ENCODE results near the gene DFFB. TPM values are rescaled to one million over a fixed set of nuclear protein-coding genes. Genes with fewer than 3 reads are reported as not detected.

Gene DFFB
- polyA plus RNA-seq, 3 donors = 5.9 to 14.7 (median 6.6) TPM

- H3K9me3 Mint-ChIP-seq = peaks cover 0 to 2% (median 0%) of the 10 kb centered on the region in 7 donors
- no peak overlapping the region for H3K4me3 ChIP-seq (replicated peaks in 1 of 3; ENCODE audit: low read depth in 2 of 3, low read length in 3 of 3)
- no peak overlapping the region for H3K9ac ChIP-seq (ENCODE audit: insufficient read depth, low read length, poor library complexity, severe bottlenecking)
- no peaks in the 10 kb centered on the region for H4K20me1 ChIP-seq (ENCODE audit: insufficient read depth, low read length)
- H3K4me3 Mint-ChIP-seq = no peak overlapping the region
- H3K9me3 ChIP-seq (replicated peaks in 1 of 2; ENCODE audit: control insufficient read depth in 1 of 2, insufficient read depth in 1 of 2, low read length in 2 of 2) = no peaks in the 10 kb centered on the region
- no peak overlapping the region for H3K27ac ChIP-seq (ENCODE audit: low read depth in 1 of 2, low read length in 2 of 2)
- 69% methylated on average over 3 of the region's 7 CpGs for WGBS (ENCODE audit: insufficient coverage)
- DNase-seq = no peak
- H3K36me3 ChIP-seq (replicated peaks in 1 of 2; ENCODE audit: control insufficient read depth in 1 of 2, insufficient read depth in 2 of 2, low read length in 2 of 2) = no peaks in the 10 kb centered on the region
- no peak for TF ChIP-seq CTCF (IDR thresholded peaks at IDR 0.05)
- no peaks in the 10 kb centered on the region for H3K79me2 ChIP-seq (ENCODE audit: insufficient read depth, low read length)
- intact Hi-C loops (cut with micrococcal nuclease) = loop anchor here (10.0 kb wide), 3 partner anchors 135 to 1835 kb away; partner anchors contain the start of genes SMIM1 (in 1 of the 2) and TPRG1L (in 1 of the 2)
- peaks cover 2% of the 10 kb centered on the region in 2 donors for H3K36me3 Mint-ChIP-seq
- H3K27me3 Mint-ChIP-seq (ENCODE audit: low read depth in 3 of 3) = peaks cover 23 to 32% (median 27%) of the 10 kb centered on the region in 3 donors
- peaks cover 21% of the 10 kb centered on the region for H3K4me1 Mint-ChIP-seq
- H3K4me1 ChIP-seq (ENCODE audit: control insufficient read depth in 1 of 2, insufficient read depth in 2 of 2, low read length in 2 of 2) = peaks cover 12 to 14% of the 10 kb centered on the region in 2 donors
- no peak overlapping the region for H3K4me2 ChIP-seq (replicated peaks; ENCODE audit: extremely low read depth, low read length, poor library complexity, severe bottlenecking)
- H3K27me3 ChIP-seq (ENCODE audit: control insufficient read depth in 2 of 2, insufficient read depth in 2 of 2, low read length in 2 of 2) = peaks cover 0 to 11% of the 10 kb centered on the region in 2 donors
- H3K27ac Mint-ChIP-seq = no peak overlapping the region
- H2AFZ ChIP-seq (ENCODE audit: insufficient read depth, low read depth, low read length, poor library complexity, severe bottlenecking) = no peak overlapping the region
Measured at GRCh38 chr1:3909615-3910014, 52.3 kb downstream of the DFFB start.

GRCh38 chr1:3910049-3910731 lies 52.9 kb downstream of the DFFB start:
- no peaks in the 10 kb centered on the region for H3K79me2 ChIP-seq (ENCODE audit: insufficient read depth, low read length)
- no peak overlapping the region for H3K27ac Mint-ChIP-seq
- DNase-seq = no peak
- no peak overlapping the region for H3K9ac ChIP-seq (ENCODE audit: insufficient read depth, low read length, poor library complexity, severe bottlenecking)
- intact Hi-C loops (cut with micrococcal nuclease) = loop anchor here in 1 of 2 donors (10.0 kb wide), 1 partner anchor 1835 kb away; no protein-coding TSS in a partner anchor
- H3K4me1 ChIP-seq (ENCODE audit: control insufficient read depth in 1 of 2, insufficient read depth in 2 of 2, low read length in 2 of 2) = peaks cover 12 to 14% of the 10 kb centered on the region in 2 donors
- no peak overlapping the region for H3K4me3 ChIP-seq (replicated peaks in 1 of 3; ENCODE audit: low read depth in 2 of 3, low read length in 3 of 3)
- no peaks in the 10 kb centered on the region for H3K9me3 ChIP-seq (replicated peaks in 1 of 2; ENCODE audit: control insufficient read depth in 1 of 2, insufficient read depth in 1 of 2, low read length in 2 of 2)
- no peak for TF ChIP-seq CTCF (IDR thresholded peaks at IDR 0.05)
- peaks cover 20% of the 10 kb centered on the region for H3K4me1 Mint-ChIP-seq
- H3K27ac ChIP-seq (ENCODE audit: low read depth in 1 of 2, low read length in 2 of 2) = no peak overlapping the region
- H4K20me1 ChIP-seq (ENCODE audit: insufficient read depth, low read length) = no peaks in the 10 kb centered on the region
- WGBS (ENCODE audit: insufficient coverage) = 87% methylated on average over 27 of the region's 30 CpGs
- no peaks in the 10 kb centered on the region for H3K36me3 ChIP-seq (replicated peaks in 1 of 2; ENCODE audit: control insufficient read depth in 1 of 2, insufficient read depth in 2 of 2, low read length in 2 of 2)
- no peaks in the 10 kb centered on the region for H3K36me3 Mint-ChIP-seq
- H3K27me3 Mint-ChIP-seq (ENCODE audit: low read depth in 3 of 3) = peaks cover 23 to 32% (median 27%) of the 10 kb centered on the region in 3 donors
- H3K27me3 ChIP-seq (ENCODE audit: control insufficient read depth in 2 of 2, insufficient read depth in 2 of 2, low read length in 2 of 2) = peaks cover 0 to 11% of the 10 kb centered on the region in 2 donors
- H3K4me2 ChIP-seq (replicated peaks; ENCODE audit: extremely low read depth, low read length, poor library complexity, severe bottlenecking) = no peak overlapping the region
- H3K4me3 Mint-ChIP-seq = no peak overlapping the region
- no peak overlapping the region for H2AFZ ChIP-seq (ENCODE audit: insufficient read depth, low read depth, low read length, poor library complexity, severe bottlenecking)
- H3K9me3 Mint-ChIP-seq = peaks cover 0 to 2% (median 0%) of the 10 kb centered on the region in 7 donors

All from CD14-positive monocyte (primary cell).